Putamen (tissue), 1 donor: ENCODE results near the gene KRTAP1-5.
"Not testable (repeated sequence)": the region's sequence is repeated elsewhere in the genome, so short reads cannot be mapped to it uniquely, and the experiment has no call there.

Experiments
- DNase-seq: peaks from one replicate; pipeline ENCODE4 v3.0.0-alpha.2; 2016; ENCODE audit warnings: low spot score

The KRTAP1-5 gene

GRCh38 chr17:41004397-41004796, 22.6 kb downstream of the KRTAP1-5 start:
- DNase-seq = no peak

GRCh38 chr17:41003926-41004325, 23.1 kb downstream of the KRTAP1-5 start:
- no peak for DNase-seq

GRCh38 chr17:41002814-41003213, 24.2 kb downstream of the KRTAP1-5 start:
- peak; percentile 5 for DNase-seq

- DNase-seq = no peak
These were observed 25.2 kb downstream of the KRTAP1-5 start for GRCh38 chr17:41001795-41002194.

GRCh38 chr17:40999563-40999962, 27.4 kb downstream of the KRTAP1-5 start, which contains the start of gene KRTAP3-2:
Gene KRTAP3-2, minus strand, starts transcription at chr17:40999906. Its CDS starts 53 bp downstream, at chr17:40999853.
- not testable (repeated sequence) for DNase-seq

GRCh38 chr17:40997361-40997760, 29.6 kb downstream of the KRTAP1-5 start:
- DNase-seq = no peak

- no peak for DNase-seq
These were observed 30.2 kb downstream of the KRTAP1-5 start for GRCh38 chr17:40996829-40997228.

GRCh38 chr17:40995116-40995515, 31.9 kb downstream of the KRTAP1-5 start:
- no peak for DNase-seq

- no peak for DNase-seq
These were observed 33.2 kb downstream of the KRTAP1-5 start, which contains the start of gene KRTAP3-3 for GRCh38 chr17:40993839-40994238. Gene KRTAP3-3, minus strand, starts transcription at chr17:40994164. Its CDS starts 67 bp downstream, at chr17:40994097.

GRCh38 chr17:40993084-40993483, 33.9 kb downstream of the KRTAP1-5 start:
- no peak for DNase-seq

- no peak for DNase-seq
These were observed 34.3 kb downstream of the KRTAP1-5 start for GRCh38 chr17:40992666-40993065.

GRCh38 chr17:40986920-40987319, 40.1 kb downstream of the KRTAP1-5 start:
- DNase-seq = no peak

- no peak for DNase-seq
These were observed 42.8 kb downstream of the KRTAP1-5 start, which contains the start of gene KRT40 for GRCh38 chr17:40984226-40984625. Gene KRT40, minus strand, starts transcription at chr17:40984326. Its CDS starts 53 bp downstream, at chr17:40984273.

- DNase-seq = no peak
These were observed 45.9 kb downstream of the KRTAP1-5 start for GRCh38 chr17:40981115-40981514.

- no peak for DNase-seq
These were observed 46.4 kb downstream of the KRTAP1-5 start for GRCh38 chr17:40980596-40980995.

- no peak for DNase-seq
These were observed 46.9 kb downstream of the KRTAP1-5 start for GRCh38 chr17:40980117-40980516.

- no peak for DNase-seq
These were observed 48.3 kb downstream of the KRTAP1-5 start for GRCh38 chr17:40978575-40979151.
